SJSA1 (cell line): ENCODE results near the gene AGAP2. TPM values are rescaled to one million over a fixed set of nuclear protein-coding genes. Genes with fewer than 3 reads are reported as not detected.

ENCODE experiments used
- DNase-seq, 2 experiments: peaks; one replicate each; pipeline ENCODE4 v3.0.0-alpha.2; 2015 to 2020; ENCODE audit warnings: low spot score in 2 of 2, low read depth in 1 of 2
- H3K27ac ChIP-seq: fragments of 250-450 bp; sonication (Bioruptor Pico); 2 replicates; pipeline ENCODE4 v1.5.1; 2020; ENCODE audit warnings: mild to moderate bottlenecking, moderate library complexity
- H3K27me3 ChIP-seq: fragments of 250-450 bp; sonication (Bioruptor Pico); replicated peaks from 2 replicates; pipeline ENCODE4 v1.5.1; 2020; ENCODE audit warnings: mild to moderate bottlenecking, moderate library complexity
- H3K36me3 ChIP-seq: fragments of 250-450 bp; sonication (Bioruptor Pico); 2 replicates; pipeline ENCODE4 v1.5.1; 2020; ENCODE audit warnings: mild to moderate bottlenecking
- H3K4me1 ChIP-seq: fragments of 250-450 bp; sonication (Bioruptor Pico); replicated peaks from 2 replicates; pipeline ENCODE4 v1.6.1; 2021; ENCODE audit warnings: mild to moderate bottlenecking
- H3K4me3 ChIP-seq: fragments of 250-450 bp; sonication (Bioruptor Pico); 2 replicates; pipeline ENCODE4 v1.5.1; 2020; ENCODE audit warnings: mild to moderate bottlenecking
- H3K9me3 ChIP-seq: fragments of 250-450 bp; sonication (Bioruptor Pico); replicated peaks from 2 replicates; pipeline ENCODE4 v1.5.1; 2020; ENCODE audit warnings: mild to moderate bottlenecking
- total RNA-seq: library from RNA; depleted of rRNA; stranded (reverse); fragments of >200 nt; shearing (Covaris generic); gene quantifications from 2 replicates; pipeline ENCODE4 v1.2.3, GENCODE V29; 2014

AGAP2 gene
- total RNA-seq, 1 experiment from 2014 or later, result 0.89 TPM

DNA sequence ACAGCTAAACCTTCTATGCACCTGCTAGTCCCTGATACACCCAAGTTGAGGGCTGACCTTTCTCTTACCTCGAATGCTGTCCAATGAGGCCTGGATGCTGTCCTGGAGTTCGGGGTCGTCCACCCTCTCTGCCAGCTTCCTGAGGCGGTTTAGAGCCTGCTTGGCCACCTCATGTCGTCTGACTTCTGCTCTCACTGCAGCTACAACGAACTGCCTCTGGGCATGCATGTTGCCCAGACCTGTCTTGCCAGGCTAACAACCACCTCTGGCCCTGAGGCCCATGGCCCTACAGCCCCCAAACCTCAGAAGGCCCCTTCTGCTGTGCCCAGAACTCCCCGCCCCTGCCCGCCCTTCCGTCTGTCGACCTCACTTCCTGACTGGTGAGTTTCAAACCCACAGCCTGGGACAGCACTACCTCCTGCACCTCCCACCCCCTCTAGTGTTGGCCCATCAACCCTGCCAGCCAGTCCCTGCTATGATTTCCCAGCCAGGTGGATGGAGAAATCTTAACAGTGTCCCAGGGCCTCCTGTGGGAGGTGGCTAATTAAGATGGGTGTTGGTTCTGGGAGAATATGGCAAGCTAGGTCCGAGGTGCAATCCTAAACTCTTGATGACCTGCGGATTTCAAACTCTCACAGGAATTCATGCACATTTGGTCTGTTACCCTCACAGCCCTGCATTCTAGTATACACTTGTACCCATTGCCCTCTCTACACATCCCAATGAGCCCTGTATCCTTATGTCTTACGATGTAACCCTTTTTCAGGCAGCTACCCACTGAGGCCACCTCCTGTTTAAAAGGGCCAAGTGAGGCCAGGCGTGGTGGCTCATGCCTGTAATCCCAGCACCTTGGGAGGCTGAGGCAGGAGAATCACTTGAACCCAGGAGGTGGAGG, 3.5 kb upstream of the AGAP2 start:
- Histone ChIP-seq H3K36me3 (peaks cover 30% of the 10 kb centered on the region), H3K27ac (no peak overlapping the region), H3K27me3 (peaks cover 68% of the 10 kb centered on the region), H3K4me3 (no peak overlapping the region), H3K4me1 (peaks cover 34% of the 10 kb centered on the region), H3K9me3 (peaks cover 10% of the 10 kb centered on the region)
- peak; percentile 76 to 87 for DNase-seq

DNA sequence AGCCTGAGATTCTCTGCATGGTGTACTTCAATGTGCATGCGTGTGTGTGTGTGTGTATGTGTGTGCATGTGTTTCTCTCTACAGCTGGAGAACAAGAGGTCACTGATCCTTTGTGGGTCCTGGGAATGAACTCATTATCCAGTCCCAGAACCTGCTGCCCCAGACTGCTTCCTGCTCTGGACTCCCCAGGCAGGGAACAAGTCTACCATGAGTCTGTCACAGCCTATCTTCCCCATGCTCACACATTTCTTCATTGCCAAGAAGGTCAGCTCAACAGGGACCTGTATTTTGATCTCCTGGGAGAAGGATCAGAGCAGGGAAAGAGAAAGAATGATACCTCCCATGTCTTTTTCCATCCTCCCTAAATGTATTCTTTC, 2.9 kb upstream of the AGAP2 start:
- Histone ChIP-seq H3K4me3 (no peak overlapping the region), H3K27ac (no peak overlapping the region), H3K27me3 (peaks cover 75% of the 10 kb centered on the region), H3K36me3 (peaks cover 23% of the 10 kb centered on the region), H3K9me3 (peaks cover 12% of the 10 kb centered on the region), H3K4me1 (peaks cover 41% of the 10 kb centered on the region)
- peak in 1 of 2 experiments; percentile 84 for DNase-seq

DNA sequence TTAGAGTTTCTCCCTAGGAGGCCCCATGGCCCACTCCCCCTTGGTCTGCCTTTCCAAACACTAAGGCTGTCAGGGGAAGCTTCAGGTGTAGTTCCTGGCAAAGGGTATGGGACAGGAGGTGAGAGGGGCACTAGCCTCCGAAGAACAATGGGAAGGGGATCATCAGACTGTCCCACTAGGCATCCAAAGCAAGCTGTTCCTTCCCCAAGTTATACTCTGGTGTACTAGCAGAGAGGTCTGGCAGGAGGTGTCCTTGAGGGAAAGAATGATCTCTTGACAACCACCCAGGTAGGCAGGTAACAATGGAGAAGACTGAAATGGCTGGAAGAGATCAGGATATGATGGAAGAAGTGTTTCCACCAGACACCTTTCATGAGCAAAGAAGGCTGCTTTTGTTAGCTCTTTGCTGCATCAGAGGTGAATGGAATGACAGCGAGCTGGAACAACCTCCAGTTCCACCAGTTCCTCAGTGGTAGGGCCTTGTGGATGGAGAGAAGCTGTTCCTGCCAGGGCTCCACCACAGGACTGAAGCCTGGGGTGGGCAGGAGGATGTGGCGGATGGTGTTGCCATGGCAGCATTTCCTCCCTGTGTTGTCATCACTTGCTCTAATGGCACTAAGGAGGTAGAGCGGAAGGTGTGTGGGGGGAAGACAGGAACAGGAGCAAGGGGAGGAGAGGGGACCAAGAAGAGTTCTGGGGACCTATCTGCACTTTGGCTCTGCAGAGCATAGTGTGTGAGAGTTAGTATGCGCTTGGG, 2.3 kb upstream of the AGAP2 start:
- Histone ChIP-seq H3K4me1 (peaks cover 41% of the 10 kb centered on the region), H3K36me3 (peaks cover 17% of the 10 kb centered on the region), H3K27ac (no peak overlapping the region), H3K27me3 (peaks cover 81% of the 10 kb centered on the region), H3K4me3 (no peak overlapping the region), H3K9me3 (peaks cover 12% of the 10 kb centered on the region)
- peak; percentile 75 to 83 for DNase-seq

GRCh38 chr12:57739914-57740538, 1.5 kb upstream of the AGAP2 start:
- H3K4me1 ChIP-seq, result peaks cover 36% of the 10 kb centered on the region
- peaks cover 9% of the 10 kb centered on the region for H3K36me3 ChIP-seq
- peaks cover 12% of the 10 kb centered on the region for H3K9me3 ChIP-seq
- H3K4me3 ChIP-seq, result no peak overlapping the region
- no peak overlapping the region for H3K27ac ChIP-seq
- peak; percentile 71 to 81 for DNase-seq
- H3K27me3 ChIP-seq, result peaks cover 89% of the 10 kb centered on the region

DNA sequence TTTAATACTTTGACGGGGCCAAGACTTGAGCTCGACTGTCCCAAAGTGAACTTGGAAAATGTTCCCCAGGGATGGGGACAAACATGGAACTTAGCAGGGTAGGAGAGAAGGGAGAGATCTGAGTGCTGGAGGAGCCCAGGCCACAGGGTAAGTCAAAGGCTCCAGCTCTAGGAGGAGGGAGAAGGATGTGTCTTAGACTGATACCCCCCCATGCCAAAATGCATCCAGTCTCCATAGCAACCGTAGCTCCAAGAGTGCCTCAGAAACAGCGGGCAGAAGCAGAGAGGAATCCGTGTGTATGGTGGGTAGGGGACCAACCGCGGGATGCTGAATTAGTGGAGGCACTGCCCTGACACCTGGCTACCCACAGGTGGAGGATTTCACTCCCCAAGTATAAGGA, 845 bp upstream of the AGAP2 start:
- peaks cover 95% of the 10 kb centered on the region for H3K27me3 ChIP-seq
- H3K9me3 ChIP-seq, result peaks cover 12% of the 10 kb centered on the region
- H3K4me3 ChIP-seq, result no peak overlapping the region
- H3K36me3 ChIP-seq, result peaks cover 7% of the 10 kb centered on the region
- H3K27ac ChIP-seq, result no peak overlapping the region
- H3K4me1 ChIP-seq, result peaks cover 34% of the 10 kb centered on the region
- peak in 1 of 2 experiments; percentile 83 for DNase-seq

GRCh38 chr12:57737467-57738460, 778 bp downstream of the AGAP2 start:
- peak in 1 of 2 experiments; percentile 93 for DNase-seq

GRCh38 chr12:57736741-57737466, 1.6 kb downstream of the AGAP2 start:
- Histone ChIP-seq H3K9me3 (peaks cover 16% of the 10 kb centered on the region), H3K27me3 (peaks cover 98% of the 10 kb centered on the region), H3K4me1 (peaks cover 27% of the 10 kb centered on the region), H3K36me3 (peaks cover 7% of the 10 kb centered on the region), H3K27ac (no peak overlapping the region), H3K4me3 (no peak overlapping the region)
- peak in 1 of 2 experiments; percentile 95 for DNase-seq

More at GRCh38 chr12:57737467-57738460, 778 bp downstream of the AGAP2 start:
- Histone ChIP-seq H3K27me3 (peaks cover 98% of the 10 kb centered on the region), H3K9me3 (peaks cover 16% of the 10 kb centered on the region), H3K4me3 (peak overlapping the region; percentile 16), H3K4me1 (peaks cover 27% of the 10 kb centered on the region), H3K36me3 (peaks cover 7% of the 10 kb centered on the region), H3K27ac (no peak overlapping the region)

GRCh38 chr12:57735952-57736740, 2.4 kb downstream of the AGAP2 start:
- Histone ChIP-seq H3K27ac (no peak overlapping the region), H3K9me3 (peaks cover 16% of the 10 kb centered on the region), H3K4me1 (peaks cover 27% of the 10 kb centered on the region), H3K27me3 (peaks cover 98% of the 10 kb centered on the region), H3K4me3 (peak overlapping the region; percentile 0; the same call in 1 of the 2 replicates), H3K36me3 (peaks cover 7% of the 10 kb centered on the region)
- DNase-seq, result peak in 1 of 2 experiments; percentile 99

GRCh38 chr12:57735198-57735855, 3.2 kb downstream of the AGAP2 start:
- peaks cover 7% of the 10 kb centered on the region for H3K36me3 ChIP-seq
- H3K27ac ChIP-seq, result no peak overlapping the region
- peak in 1 of 2 experiments; percentile 77 for DNase-seq
- H3K4me1 ChIP-seq, result peaks cover 27% of the 10 kb centered on the region
- H3K27me3 ChIP-seq, result peaks cover 98% of the 10 kb centered on the region
- H3K9me3 ChIP-seq, result peaks cover 16% of the 10 kb centered on the region
- H3K4me3 ChIP-seq, result no peak overlapping the region

DNA sequence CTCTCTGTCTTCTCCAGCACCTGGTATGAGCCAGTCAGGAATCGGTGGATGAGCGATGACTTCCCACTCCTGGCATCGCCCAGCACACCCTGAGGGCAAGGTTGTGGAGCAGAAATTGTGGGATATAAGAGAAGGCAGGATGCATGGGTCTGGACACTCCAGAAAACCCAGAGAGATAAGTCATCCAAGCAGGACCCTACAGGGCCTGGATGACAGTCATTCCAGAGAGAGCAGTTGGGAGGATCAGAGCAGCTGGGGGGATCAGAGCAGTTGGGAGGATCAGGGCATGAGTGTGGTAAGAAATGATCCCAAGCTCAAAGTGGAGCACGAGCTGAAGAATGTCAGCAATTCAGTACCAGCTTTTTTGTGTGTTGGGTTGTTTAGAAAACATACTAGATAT, 4.0 kb downstream of the AGAP2 start:
- peak in 1 of 2 experiments; percentile 82 for DNase-seq
- Histone ChIP-seq H3K27me3 (peaks cover 98% of the 10 kb centered on the region), H3K9me3 (peaks cover 16% of the 10 kb centered on the region), H3K27ac (no peak overlapping the region), H3K4me3 (no peak overlapping the region), H3K36me3 (peaks cover 7% of the 10 kb centered on the region), H3K4me1 (peaks cover 27% of the 10 kb centered on the region)

DNA sequence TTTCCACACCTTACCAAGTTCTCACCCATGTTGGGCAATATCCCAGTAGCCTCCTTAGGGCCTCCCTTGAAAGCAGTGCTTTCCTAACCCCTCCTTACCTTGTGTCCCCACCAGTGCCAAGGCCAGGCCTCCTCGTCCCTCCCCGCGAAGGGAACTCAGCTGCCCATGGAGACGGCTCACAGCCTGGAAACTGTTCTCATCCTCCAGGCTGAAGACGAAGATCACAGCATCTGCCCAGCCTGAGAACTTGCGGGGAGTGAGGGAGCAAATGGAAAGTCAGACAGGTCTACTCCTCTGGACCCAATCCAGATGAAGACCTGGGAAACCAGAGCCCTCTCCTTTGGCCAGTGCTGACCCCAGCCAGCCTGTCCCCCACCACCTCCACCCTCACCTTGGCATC, 4.6 kb downstream of the AGAP2 start:
- peak; percentile 71 to 95 for DNase-seq
- H3K4me3 ChIP-seq, result no peak overlapping the region
- peaks cover 95% of the 10 kb centered on the region for H3K27me3 ChIP-seq
- H3K9me3 ChIP-seq, result peaks cover 16% of the 10 kb centered on the region
- H3K36me3 ChIP-seq, result peaks cover 7% of the 10 kb centered on the region
- H3K4me1 ChIP-seq, result peaks cover 27% of the 10 kb centered on the region
- no peak overlapping the region for H3K27ac ChIP-seq
